Activated naive CD8-positive, alpha-beta T cell (primary cell): ENCODE measurements around the gene SLC35F1.

Source experiments
- H3K27ac Mint-ChIP-seq: one replicate; pipeline ENCODE4 v1.8.0; 2021; ENCODE audit warnings: mixed read lengths
- H3K27me3 Mint-ChIP-seq: one replicate; pipeline ENCODE4 v1.8.0; 2021; ENCODE audit warnings: mixed read lengths
- H3K36me3 Mint-ChIP-seq: one replicate; pipeline ENCODE4 v1.8.0; 2021; ENCODE audit warnings: mixed read lengths
- H3K4me1 Mint-ChIP-seq: one replicate; pipeline ENCODE4 v1.8.0; 2021; ENCODE audit warnings: low read depth, mixed read lengths
- H3K4me3 Mint-ChIP-seq: one replicate; pipeline ENCODE4 v1.8.0; 2021; ENCODE audit warnings: mild to moderate bottlenecking, mixed read lengths
- H3K9me3 Mint-ChIP-seq: one replicate; pipeline ENCODE4 v1.8.0; 2021; ENCODE audit warnings: low read depth, mixed read lengths

The SLC35F1 gene

DNA sequence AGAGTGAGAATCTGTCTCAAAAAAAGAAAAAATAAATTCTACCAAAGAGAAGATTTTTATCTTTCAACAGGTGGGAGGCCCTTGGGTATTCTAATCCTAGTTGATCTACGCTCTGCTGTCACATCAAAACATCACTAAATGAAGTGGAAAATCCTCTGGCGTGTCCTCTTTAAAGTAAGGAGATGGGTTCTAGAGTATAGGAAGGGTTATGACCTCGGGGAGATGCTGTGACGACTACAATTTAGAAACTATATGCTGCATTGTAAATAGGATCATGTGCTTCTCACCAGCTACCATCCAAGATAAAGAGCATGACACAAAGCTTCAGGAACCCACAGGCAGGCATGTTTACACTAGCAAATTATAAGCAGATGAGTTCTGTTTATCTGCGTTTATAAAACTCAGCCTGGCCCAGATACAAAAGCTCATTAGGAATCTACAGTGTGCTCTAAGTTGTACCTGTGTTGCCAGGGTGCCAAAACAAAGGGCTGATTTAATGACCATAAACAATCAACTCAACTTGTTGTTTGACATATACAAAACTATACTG is 443.9 kb downstream of the SLC35F1 start:
- H3K27me3 Mint-ChIP-seq: no peaks in the 10 kb centered on the region
- no peaks in the 10 kb centered on the region for H3K4me1 Mint-ChIP-seq
- H3K9me3 Mint-ChIP-seq: peaks cover 6% of the 10 kb centered on the region
- no peak overlapping the region for H3K4me3 Mint-ChIP-seq
- H3K36me3 Mint-ChIP-seq: peaks cover 29% of the 10 kb centered on the region
- H3K27ac Mint-ChIP-seq: no peak overlapping the region

DNA sequence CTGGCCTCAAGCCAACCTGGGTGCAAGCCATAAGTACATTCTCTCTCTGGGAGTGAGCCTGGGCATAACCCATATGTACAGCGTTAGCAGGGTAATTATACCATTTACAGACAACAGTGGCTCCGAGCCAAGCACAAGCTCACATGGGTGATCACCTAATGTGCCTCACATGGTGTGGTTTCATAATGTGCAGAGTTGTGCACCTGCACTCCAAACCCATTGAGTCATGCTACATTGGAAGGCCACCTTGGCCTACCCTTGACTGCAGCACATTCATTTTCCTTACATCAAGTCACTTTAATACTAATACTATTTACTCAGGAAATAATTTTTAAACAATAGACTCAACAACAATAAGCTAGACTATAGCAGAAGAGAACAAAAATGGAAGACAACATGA is 446.5 kb downstream of the SLC35F1 start:
- no peak overlapping the region for H3K27ac Mint-ChIP-seq
- peaks cover 25% of the 10 kb centered on the region for H3K36me3 Mint-ChIP-seq
- H3K4me1 Mint-ChIP-seq: no peaks in the 10 kb centered on the region
- H3K4me3 Mint-ChIP-seq: no peak overlapping the region
- no peaks in the 10 kb centered on the region for H3K27me3 Mint-ChIP-seq
- H3K9me3 Mint-ChIP-seq: peaks cover 6% of the 10 kb centered on the region

DNA sequence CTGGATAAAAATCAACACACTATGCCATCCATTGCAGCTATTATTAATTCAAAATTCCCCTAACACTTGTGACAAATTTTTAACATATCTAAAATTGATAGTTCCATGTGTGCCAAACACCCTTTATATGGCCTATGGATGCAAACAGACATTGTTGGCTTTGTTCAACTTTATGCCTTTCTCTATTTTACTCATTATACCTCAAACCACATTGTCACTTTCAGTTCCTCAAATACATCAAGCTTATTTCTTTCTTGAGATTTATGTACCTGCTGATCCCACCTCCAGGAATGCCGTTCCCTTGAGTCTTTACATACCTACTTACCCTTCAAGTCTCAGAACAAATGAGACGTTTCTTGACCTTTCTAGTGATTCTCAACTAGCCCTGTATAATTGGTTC is 447.6 kb downstream of the SLC35F1 start:
- no peaks in the 10 kb centered on the region for H3K4me1 Mint-ChIP-seq
- H3K27me3 Mint-ChIP-seq: no peaks in the 10 kb centered on the region
- H3K9me3 Mint-ChIP-seq: peaks cover 6% of the 10 kb centered on the region
- peaks cover 24% of the 10 kb centered on the region for H3K36me3 Mint-ChIP-seq
- H3K27ac Mint-ChIP-seq: no peak overlapping the region
- no peak overlapping the region for H3K4me3 Mint-ChIP-seq

DNA sequence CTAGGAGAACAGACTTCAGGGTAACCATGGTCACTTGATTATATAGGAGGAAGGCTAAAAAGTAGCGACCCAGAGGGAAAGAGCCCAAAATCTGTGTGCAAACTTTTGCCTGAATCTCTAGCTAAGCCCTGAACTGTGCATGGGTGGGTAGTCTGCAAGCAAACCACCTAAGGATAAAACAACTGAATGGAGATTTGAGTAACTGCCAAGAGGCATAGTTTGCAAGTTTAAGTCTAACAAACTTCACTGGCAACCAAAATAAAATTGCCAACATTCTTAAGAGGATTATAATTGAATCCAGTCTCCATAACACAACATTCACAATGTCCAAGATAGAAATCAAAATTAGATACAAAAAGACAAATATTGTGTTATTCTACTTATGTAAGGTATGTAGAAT is 449.0 kb downstream of the SLC35F1 start:
- peaks cover 11% of the 10 kb centered on the region for H3K9me3 Mint-ChIP-seq
- no peak overlapping the region for H3K27ac Mint-ChIP-seq
- no peak overlapping the region for H3K4me3 Mint-ChIP-seq
- H3K27me3 Mint-ChIP-seq: no peaks in the 10 kb centered on the region
- peaks cover 26% of the 10 kb centered on the region for H3K36me3 Mint-ChIP-seq
- H3K4me1 Mint-ChIP-seq: no peaks in the 10 kb centered on the region

DNA sequence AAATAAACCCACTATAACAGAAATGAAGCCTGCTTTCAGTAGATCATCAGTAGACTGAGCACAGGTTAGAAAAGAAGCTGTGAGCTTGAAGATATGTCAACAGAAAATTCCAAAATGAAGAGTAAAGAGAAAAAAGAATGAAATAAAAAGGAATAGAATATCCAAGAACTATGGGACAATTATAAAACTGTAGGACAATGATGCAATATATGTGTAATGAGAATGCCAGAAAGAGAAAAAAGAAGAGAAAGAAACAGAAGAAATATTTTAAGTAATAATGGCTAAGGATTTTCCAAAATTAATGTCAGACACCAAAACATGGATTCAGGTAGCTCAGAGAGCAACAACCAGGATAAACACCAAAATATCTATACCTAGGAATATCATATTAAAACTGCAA is 449.6 kb downstream of the SLC35F1 start:
- H3K36me3 Mint-ChIP-seq: peaks cover 26% of the 10 kb centered on the region
- no peak overlapping the region for H3K4me3 Mint-ChIP-seq
- peaks cover 11% of the 10 kb centered on the region for H3K9me3 Mint-ChIP-seq
- H3K4me1 Mint-ChIP-seq: no peaks in the 10 kb centered on the region
- no peaks in the 10 kb centered on the region for H3K27me3 Mint-ChIP-seq
- H3K27ac Mint-ChIP-seq: no peak overlapping the region
